CD1c-positive myeloid dendritic cell (primary cell): ENCODE results near the gene PCSK9.
"Not testable (repeated sequence)": the region's sequence is repeated elsewhere in the genome, so short reads cannot be mapped to it uniquely, and the experiment has no call there.

Experiments
- DNase-seq: peaks from one replicate; pipeline ENCODE4 v3.0.0-alpha.2; 2016; ENCODE audit errors: extremely low spot score

PCSK9 gene

DNA sequence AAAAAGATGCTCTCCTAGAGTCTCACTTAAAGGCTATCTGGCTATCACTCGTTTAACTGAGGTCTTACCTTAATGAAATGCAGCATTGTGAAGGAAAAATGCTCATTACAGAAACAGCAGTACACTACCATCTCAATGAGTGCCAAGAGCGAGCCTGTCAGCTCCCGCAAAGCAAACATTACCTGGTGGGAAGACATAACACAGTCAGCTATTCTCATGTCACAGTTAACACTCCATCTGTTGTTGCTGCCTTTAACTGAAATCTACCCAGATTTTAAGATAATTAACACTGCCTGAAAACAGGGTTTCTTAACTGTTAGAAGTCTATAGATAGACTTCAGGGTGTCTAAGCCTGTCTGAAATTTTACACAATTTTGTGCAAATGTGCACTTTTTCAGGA lies 39.1 kb downstream of the PCSK9 start:
- no peak for DNase-seq

- DNase-seq, result no peak
Measured at GRCh38 chr1:55079651-55080050, 40.3 kb downstream of the PCSK9 start.

DNA sequence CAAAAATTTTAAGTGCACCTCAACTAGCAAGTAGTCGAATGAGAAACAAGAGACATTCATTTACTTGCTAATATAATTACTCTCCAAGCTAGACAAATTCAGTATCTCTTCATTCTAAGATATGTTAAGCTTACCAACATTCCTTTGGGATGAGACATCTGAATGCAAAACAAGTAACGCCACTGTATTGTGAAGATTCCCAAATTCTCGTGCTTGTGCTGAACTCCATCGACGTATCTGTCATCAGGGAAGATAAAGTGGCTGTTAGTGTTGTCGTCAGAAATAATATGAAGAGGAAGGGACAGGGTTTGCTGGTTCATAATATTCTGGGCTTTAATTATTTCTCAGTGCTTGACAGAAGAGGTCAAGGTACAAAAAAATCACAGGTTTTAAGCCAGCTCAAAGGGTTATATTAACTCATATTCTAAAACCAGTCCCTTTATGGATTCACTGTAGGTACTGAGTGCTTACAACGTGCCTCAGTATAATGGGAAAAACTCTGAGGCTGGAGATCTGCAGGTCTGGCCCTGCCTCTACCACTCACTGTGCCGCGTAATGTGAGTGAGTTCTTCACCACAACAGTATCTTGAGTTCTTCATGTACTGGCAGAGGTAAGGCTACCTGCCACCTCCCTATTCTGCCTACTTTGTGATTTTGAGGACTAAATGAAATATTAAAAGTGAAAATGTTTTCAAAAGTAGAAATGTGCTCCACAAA lies 42.0 kb downstream of the PCSK9 start:
- DNase-seq, result no peak

- no peak for DNase-seq
Measured at GRCh38 chr1:55081905-55082296, 42.6 kb downstream of the PCSK9 start.

GRCh38 chr1:55084257-55084656 lies 44.9 kb downstream of the PCSK9 start:
- no peak for DNase-seq

DNA sequence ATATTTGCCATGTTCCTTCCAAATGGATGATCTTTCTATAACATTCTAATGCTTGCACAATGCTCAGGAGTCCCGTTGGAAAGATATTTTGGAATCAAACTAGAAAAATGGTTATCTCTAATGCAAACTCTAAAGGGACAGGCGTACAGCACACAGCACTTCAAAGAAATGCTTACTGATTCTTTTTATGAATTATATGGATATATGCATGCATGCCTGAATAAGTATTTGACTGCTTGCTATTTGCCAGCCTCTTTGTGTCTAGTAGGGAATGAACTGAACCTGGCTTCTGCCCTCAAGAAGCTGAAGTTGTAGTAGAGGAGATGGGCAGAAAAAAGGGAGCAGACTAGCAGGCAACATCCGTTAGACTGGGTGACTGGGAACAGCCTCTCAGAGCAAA lies 48.1 kb downstream of the PCSK9 start:
- no peak for DNase-seq

DNA sequence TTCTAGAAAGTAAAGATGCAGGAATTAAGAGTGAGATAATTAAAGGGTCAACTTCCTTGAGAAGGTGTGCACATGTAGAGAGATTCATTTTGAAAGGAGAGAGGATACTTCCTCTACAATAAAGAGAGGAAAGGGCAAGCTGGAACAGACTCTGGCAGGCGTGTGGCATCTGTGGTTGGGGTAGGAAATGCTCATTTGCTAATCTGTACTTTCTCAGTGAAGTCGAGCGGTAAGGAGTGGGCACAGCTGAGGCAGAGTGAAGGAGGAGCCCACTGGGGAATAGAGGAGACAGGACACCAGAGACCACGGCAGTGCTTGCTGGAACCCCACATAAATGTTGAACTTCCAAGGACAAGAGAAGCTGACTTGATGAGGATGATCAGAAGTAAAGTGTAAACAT lies 49.1 kb downstream of the PCSK9 start:
- DNase-seq, result no peak

DNA sequence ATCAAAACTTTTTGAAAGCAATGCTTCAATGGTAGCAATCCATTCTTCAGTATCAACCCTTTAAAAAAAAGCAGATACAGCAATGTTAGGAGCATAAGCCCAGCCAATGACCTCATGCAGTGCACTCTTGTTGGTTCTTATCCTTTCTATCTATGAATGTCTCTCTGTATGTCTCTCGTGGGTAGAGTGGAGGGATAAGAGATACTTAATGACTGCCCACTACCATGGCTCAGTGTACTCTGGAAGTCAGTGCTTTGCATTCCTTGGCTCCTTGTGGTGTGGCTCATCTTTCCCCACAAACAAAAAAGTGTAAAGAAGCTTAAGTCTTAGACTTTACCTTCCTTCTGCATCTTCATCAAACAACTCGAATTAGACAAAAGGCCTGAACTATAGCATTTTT lies 50.3 kb downstream of the PCSK9 start:
- no peak for DNase-seq

- DNase-seq, result no peak
Measured at GRCh38 chr1:55092475-55092874, 53.1 kb downstream of the PCSK9 start.

- no peak for DNase-seq
Measured at GRCh38 chr1:55095095-55095494, 55.7 kb downstream of the PCSK9 start.

GRCh38 chr1:55103891-55104290 lies 64.5 kb downstream of the PCSK9 start:
- DNase-seq, result no peak

DNA sequence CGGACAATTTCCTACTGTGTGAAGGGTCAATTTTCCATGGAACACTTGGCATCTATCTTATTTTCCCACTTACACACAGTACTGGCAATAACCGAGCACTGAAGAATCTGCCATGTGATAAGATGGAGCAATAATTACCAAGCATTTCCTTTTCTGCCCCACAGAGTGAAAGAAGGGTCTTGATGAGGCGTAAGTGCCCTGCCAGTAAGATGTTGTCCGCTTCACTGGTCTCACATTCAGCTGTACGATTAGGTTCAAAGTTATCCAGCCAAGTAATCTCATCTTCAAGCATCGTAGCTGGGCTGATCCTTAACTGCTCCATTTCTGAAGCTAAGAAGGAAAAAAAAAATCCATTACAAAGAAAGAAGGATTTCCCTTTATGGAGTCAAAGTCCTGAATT lies 67.8 kb downstream of the PCSK9 start:
- DNase-seq, result no peak

GRCh38 chr1:55109005-55109404 lies 69.7 kb downstream of the PCSK9 start:
- not testable (repeated sequence) for DNase-seq
